ENCODE results near the gene OLFM2. TPM values are rescaled to one million over a fixed set of nuclear protein-coding genes. Genes with fewer than 3 reads are reported as not detected.

Gene OLFM2
- total and polyA plus RNA-seq, 2 donors from 2014 or later, result 2.1 to 5.4 TPM

DNA sequence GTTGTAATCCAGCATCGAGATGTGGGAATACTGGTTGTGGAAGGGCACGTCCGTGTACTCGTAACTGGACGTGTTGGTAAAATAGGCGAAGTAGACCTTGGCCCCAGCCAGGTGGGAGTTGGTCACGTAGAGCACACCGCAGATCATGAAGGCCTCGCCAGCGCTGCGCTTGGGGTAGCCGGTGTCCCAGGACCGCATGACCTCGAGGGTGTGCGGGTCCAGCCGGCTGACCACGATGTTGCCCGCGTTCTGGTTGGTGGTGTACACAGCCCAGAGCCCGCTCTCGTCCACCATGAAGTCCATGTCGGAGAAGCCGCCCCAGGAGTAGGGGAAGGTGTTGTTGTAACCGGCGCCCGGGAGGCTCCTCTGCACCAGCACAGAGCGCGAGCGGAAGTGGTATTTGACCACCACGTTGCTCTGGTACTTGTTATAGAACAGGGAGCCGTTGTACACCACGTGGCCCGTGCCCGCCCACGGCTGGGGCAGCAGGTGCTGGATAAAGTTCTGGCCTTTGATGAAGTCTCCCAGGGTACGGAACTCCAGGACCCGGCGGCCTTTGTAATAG, 82.0 kb downstream of the OLFM2 start:
- Histone ChIP-seq H3K27me3 (ENCODE audit: control insufficient read depth, insufficient read depth, low read length) (no peaks in the 10 kb centered on the region), H3K4me3 (ENCODE audit: low read length in 3 of 3) (no peak overlapping the region), H3K4me1 (ENCODE audit: control insufficient read depth in 2 of 3, insufficient read depth in 2 of 3, low read depth in 1 of 3, low read length in 3 of 3) (no peaks in the 10 kb centered on the region), H3K9ac (ENCODE audit: low read length in 3 of 3) (no peak overlapping the region), H3K9me3 (ENCODE audit: control insufficient read depth in 2 of 3, insufficient read depth in 1 of 3, low read length in 3 of 3) (no peaks in the 10 kb centered on the region), H3K36me3 (ENCODE audit: control insufficient read depth in 2 of 3, insufficient read depth in 3 of 3, low read length in 3 of 3) (no peaks in the 10 kb centered on the region), H3K27ac (ENCODE audit: low read depth in 2 of 2, low read length in 2 of 2) (no peak overlapping the region)
- TF ChIP-seq, protein P1, sequence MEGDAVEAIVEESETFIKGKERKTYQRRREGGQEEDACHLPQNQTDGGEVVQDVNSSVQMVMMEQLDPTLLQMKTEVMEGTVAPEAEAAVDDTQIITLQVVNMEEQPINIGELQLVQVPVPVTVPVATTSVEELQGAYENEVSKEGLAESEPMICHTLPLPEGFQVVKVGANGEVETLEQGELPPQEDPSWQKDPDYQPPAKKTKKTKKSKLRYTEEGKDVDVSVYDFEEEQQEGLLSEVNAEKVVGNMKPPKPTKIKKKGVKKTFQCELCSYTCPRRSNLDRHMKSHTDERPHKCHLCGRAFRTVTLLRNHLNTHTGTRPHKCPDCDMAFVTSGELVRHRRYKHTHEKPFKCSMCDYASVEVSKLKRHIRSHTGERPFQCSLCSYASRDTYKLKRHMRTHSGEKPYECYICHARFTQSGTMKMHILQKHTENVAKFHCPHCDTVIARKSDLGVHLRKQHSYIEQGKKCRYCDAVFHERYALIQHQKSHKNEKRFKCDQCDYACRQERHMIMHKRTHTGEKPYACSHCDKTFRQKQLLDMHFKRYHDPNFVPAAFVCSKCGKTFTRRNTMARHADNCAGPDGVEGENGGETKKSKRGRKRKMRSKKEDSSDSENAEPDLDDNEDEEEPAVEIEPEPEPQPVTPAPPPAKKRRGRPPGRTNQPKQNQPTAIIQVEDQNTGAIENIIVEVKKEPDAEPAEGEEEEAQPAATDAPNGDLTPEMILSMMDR (IDR thresholded peaks at IDR 0.05; ENCODE audit: borderline replicate concordance, extremely low read depth, insufficient read depth), result no peak
- peak in 1 of 5 donors; percentile 74 for DNase-seq
- no peak for FAIRE-seq
- intact Hi-C loops (cut with DNase I), result no loop called here

DNA sequence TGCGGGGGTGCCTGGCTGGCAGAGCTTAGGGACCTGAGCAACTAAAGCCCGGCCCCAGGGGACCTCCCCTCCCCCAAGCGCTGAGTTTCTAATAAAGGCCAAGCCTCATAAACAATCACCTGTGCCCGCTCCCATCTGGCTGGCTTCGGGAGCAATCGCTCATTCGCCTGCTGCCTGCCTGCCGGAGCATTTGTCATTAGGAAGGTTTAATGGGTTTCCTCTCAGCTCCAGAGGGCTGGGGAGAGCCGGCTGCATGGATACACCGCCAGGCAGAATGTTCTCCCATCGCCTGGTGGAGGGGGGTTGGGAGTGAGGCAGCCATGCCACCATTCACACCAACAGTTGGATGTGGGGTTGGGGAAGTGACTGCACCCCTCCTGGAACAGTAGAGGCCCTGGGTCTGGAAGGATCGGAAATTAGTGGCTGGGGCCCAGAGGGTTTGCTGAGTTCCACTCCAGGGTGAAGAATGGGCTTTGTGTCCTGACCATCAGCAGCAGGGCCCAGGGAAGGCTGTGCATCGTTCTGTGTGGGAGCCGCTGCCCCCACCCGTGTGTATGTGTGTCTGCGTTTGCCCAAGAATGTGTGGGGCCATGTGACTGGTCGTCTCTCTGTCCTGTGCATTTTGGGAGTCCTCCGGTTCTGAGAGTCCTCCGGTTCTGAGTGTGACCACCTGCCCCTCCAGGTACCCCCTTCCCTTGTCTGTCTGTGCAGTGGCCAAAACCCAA, 85.9 kb downstream of the OLFM2 start:
- DNase-seq, result peak in 4 of 5 donors; percentile 86 to 91 (median 88)
- intact Hi-C loops (cut with DNase I), result no loop called here

DNA sequence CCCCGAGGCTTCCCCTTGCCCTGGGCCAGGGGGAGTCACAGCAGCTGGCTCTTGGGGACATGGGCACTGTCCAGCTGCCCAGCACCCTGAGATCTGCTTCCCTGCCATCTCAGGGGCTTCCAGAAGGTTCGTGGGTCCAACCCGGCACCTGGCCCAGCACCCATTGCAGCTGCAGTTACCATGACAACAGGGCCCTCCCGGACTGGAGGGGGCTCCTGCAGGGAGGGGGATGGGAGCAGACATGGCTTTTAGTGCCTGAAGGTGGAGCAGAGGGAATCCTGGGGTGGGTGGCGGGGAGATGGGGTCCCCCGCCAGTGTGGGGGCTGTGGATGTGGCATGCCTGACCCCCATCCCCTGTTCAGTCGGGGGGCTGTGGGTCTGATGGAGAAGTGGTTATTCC, 86.5 kb downstream of the OLFM2 start:
- Histone ChIP-seq H3K4me1 (ENCODE audit: control insufficient read depth in 2 of 3, insufficient read depth in 2 of 3, low read depth in 1 of 3, low read length in 3 of 3) (no peaks in the 10 kb centered on the region), H3K9me3 (ENCODE audit: control insufficient read depth in 2 of 3, insufficient read depth in 1 of 3, low read length in 3 of 3) (no peaks in the 10 kb centered on the region), H3K9ac (ENCODE audit: low read length in 3 of 3) (no peak overlapping the region), H3K36me3 (ENCODE audit: control insufficient read depth in 2 of 3, insufficient read depth in 3 of 3, low read length in 3 of 3) (peaks cover 0 to 11% (median 3%) of the 10 kb centered on the region in 3 donors), H3K27me3 (ENCODE audit: control insufficient read depth, insufficient read depth, low read length) (no peaks in the 10 kb centered on the region), H3K27ac (ENCODE audit: low read depth in 2 of 2, low read length in 2 of 2) (no peak overlapping the region), H3K4me3 (ENCODE audit: low read length in 3 of 3) (no peak overlapping the region)
- no peak for FAIRE-seq
- DNase-seq, result no peak
- intact Hi-C loops (cut with DNase I), result no loop called here
- TF ChIP-seq, protein P1 (IDR thresholded peaks at IDR 0.05; ENCODE audit: borderline replicate concordance, extremely low read depth, insufficient read depth), result no peak

More for the DNA sequence above, 85.9 kb downstream of the OLFM2 start:
- Histone ChIP-seq H3K27ac (ENCODE audit: low read depth in 2 of 2, low read length in 2 of 2) (no peak overlapping the region), H3K36me3 (ENCODE audit: control insufficient read depth in 2 of 3, insufficient read depth in 3 of 3, low read length in 3 of 3) (peaks cover 0 to 9% (median 3%) of the 10 kb centered on the region in 3 donors), H3K4me3 (ENCODE audit: low read length in 3 of 3) (no peak overlapping the region), H3K27me3 (ENCODE audit: control insufficient read depth, insufficient read depth, low read length) (no peaks in the 10 kb centered on the region), H3K4me1 (ENCODE audit: control insufficient read depth in 2 of 3, insufficient read depth in 2 of 3, low read depth in 1 of 3, low read length in 3 of 3) (no peaks in the 10 kb centered on the region), H3K9ac (ENCODE audit: low read length in 3 of 3) (no peak overlapping the region), H3K9me3 (ENCODE audit: control insufficient read depth in 2 of 3, insufficient read depth in 1 of 3, low read length in 3 of 3) (no peaks in the 10 kb centered on the region)
- FAIRE-seq, result no peak
- TF ChIP-seq, protein P1 (IDR thresholded peaks at IDR 0.05; ENCODE audit: borderline replicate concordance, extremely low read depth, insufficient read depth), result no peak
